Upper lobe of left lung (tissue), 4 donors: ENCODE results near the gene PRICKLE4.

Experiments
- POLR2A ChIP-seq, 4 donors: fragments of 450-650 bp; IDR thresholded peaks; one replicate each; pipeline ENCODE4 v1.5.1; 2016 to 2017; ENCODE audit warnings: antibody characterized with exemption in 4 of 4, mild to moderate bottlenecking in 2 of 4
- TF ChIP-seq, protein P1 (sequence below), 6 experiments: fragments of 450-650 bp in 4 of 6; fragments of 200-600 bp in 2 of 6; sonication (generic) in 2 of 6; IDR thresholded peaks; one replicate each; pipeline ENCODE4 v1.5.1; 2016 to 2019; ENCODE audit warnings: antibody characterized with exemption in 6 of 6

- TF ChIP-seq POLR2A (IDR thresholded peaks at IDR 0.05) = peak in 2 of 4 donors; percentile 84 to 94
- TF ChIP-seq, protein P1, sequence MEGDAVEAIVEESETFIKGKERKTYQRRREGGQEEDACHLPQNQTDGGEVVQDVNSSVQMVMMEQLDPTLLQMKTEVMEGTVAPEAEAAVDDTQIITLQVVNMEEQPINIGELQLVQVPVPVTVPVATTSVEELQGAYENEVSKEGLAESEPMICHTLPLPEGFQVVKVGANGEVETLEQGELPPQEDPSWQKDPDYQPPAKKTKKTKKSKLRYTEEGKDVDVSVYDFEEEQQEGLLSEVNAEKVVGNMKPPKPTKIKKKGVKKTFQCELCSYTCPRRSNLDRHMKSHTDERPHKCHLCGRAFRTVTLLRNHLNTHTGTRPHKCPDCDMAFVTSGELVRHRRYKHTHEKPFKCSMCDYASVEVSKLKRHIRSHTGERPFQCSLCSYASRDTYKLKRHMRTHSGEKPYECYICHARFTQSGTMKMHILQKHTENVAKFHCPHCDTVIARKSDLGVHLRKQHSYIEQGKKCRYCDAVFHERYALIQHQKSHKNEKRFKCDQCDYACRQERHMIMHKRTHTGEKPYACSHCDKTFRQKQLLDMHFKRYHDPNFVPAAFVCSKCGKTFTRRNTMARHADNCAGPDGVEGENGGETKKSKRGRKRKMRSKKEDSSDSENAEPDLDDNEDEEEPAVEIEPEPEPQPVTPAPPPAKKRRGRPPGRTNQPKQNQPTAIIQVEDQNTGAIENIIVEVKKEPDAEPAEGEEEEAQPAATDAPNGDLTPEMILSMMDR (IDR thresholded peaks at IDR 0.05) = peak; percentile 87 to 99 (median 98)
Observed at GRCh38 chr6:41787219-41787917, 6.8 kb downstream of the PRICKLE4 start, which contains the start of gene TOMM6.
